ENCODE measurements around the gene PHETA1.
"Not testable (repeated sequence)": the region's sequence is repeated elsewhere in the genome, so short reads cannot be mapped to it uniquely, and the experiment has no call there.

- not testable (repeated sequence) for TF ChIP-seq CTCF (IDR thresholded peaks at IDR 0.05); POLR2AphosphoS5 (IDR thresholded peaks at IDR 0.05; ENCODE audit: low read depth, low read length)
Measured at GRCh38 chr12:111373231-111373630, 4.3 kb upstream of the PHETA1 start.

All from Panc1 (cell line).